Panc1 (cell line): Measurements from ENCODE around the gene ACAT2. TPM values are rescaled to one million over a fixed set of nuclear protein-coding genes. Genes with fewer than 3 reads are reported as not detected.
"Not testable (repeated sequence)": the region's sequence is repeated elsewhere in the genome, so short reads cannot be mapped to it uniquely, and the experiment has no call there.

Source experiments
- ATAC-seq: fragments of 200-7000 bp; cut with Tn5 transposase; 2 replicates; pipeline ENCODE4 v1.9.1; 2020; ENCODE audit warnings: mild to moderate bottlenecking, moderate library complexity
- BruUV-seq: library from RNA; stranded (reverse); fragments of 400-500 nt; replicated peaks from 2 replicates; lab custom pipeline; 2021; lab: Mats Ljungman, UMichigan
- CTCF ChIA-PET: fragments of 300-600 bp; sonication (Branson Sonifier 250); formaldehyde crosslinking; loops from one replicate; lab custom pipeline; 2022; ENCODE audit warnings: antibody characterized with exemption; lab: Charles Lee
- POLR2A ChIA-PET: fragments of 300-600 bp; sonication (Branson Sonifier 250); formaldehyde crosslinking; loops from one replicate; lab custom pipeline; 2022; ENCODE audit warnings: antibody characterized with exemption; lab: Charles Lee
- DNase-seq: peaks from one replicate; pipeline ENCODE4 v3.0.0-alpha.2; 2010; ENCODE audit warnings: low read depth, low spot score
- H3K27ac ChIP-seq: 2 replicates; pipeline ENCODE4 v1.5.1; 2011; ENCODE audit warnings: mild to moderate bottlenecking, low read length, inconsistent platforms
- H3K27me3 ChIP-seq: fragments of 200-500 bp; sonication (Bioruptor generic); 2 replicates; pipeline ENCODE4 v1.6.0; 2014; ENCODE audit warnings: low read length, inconsistent platforms; ENCODE audit not compliant: control insufficient read depth, insufficient read depth
- H3K36me3 ChIP-seq: fragments of 200-500 bp; sonication (Bioruptor generic); 2 replicates; pipeline ENCODE4 v1.5.1; 2014; ENCODE audit warnings: inconsistent platforms, mild to moderate bottlenecking, low read length, moderate library complexity; ENCODE audit not compliant: control insufficient read depth, insufficient read depth
- H3K4me1 ChIP-seq: 2 replicates; pipeline ENCODE4 v1.5.1; 2011; ENCODE audit warnings: inconsistent platforms, mild to moderate bottlenecking, low read length, moderate library complexity; ENCODE audit not compliant: control insufficient read depth, insufficient read depth
- H3K4me3 ChIP-seq, 2 experiments: 2 replicates each; pipeline ENCODE4 v1.5.1; 2011 to 2012; ENCODE audit warnings: low read depth in 2 of 2, low read length in 2 of 2, mild to moderate bottlenecking in 2 of 2, inconsistent platforms in 1 of 2, moderate library complexity in 1 of 2
- H3K9me3 ChIP-seq: fragments of 200-500 bp; sonication (Bioruptor generic); 2 replicates; pipeline ENCODE4 v1.5.1; 2014; ENCODE audit warnings: low read depth, mild to moderate bottlenecking, inconsistent platforms, low read length, moderate library complexity; ENCODE audit not compliant: control insufficient read depth, insufficient read depth
- CTCF ChIP-seq: fragments of 450-650 bp; IDR thresholded peaks from 2 replicates; pipeline ENCODE4 v1.5.1; 2017; ENCODE audit warnings: mild to moderate bottlenecking
- POLR2AphosphoS5 ChIP-seq: IDR thresholded peaks from 2 replicates; pipeline ENCODE4 v1.6.1; 2012; ENCODE audit warnings: mild to moderate bottlenecking, low read depth, low read length, moderate library complexity
- SIN3A ChIP-seq: IDR thresholded peaks from 2 replicates; pipeline ENCODE4 v1.6.1; 2012; ENCODE audit warnings: low read depth, mild to moderate bottlenecking, low read length, moderate library complexity, borderline replicate concordance; ENCODE audit not compliant: insufficient read depth
- TCF7L2 ChIP-seq: IDR thresholded peaks from 2 replicates; pipeline ENCODE4 v1.6.1; 2011; ENCODE audit warnings: mild to moderate bottlenecking, low read depth, low read length, inconsistent platforms
- in situ Hi-C: cut with HindIII; loops from 2 replicates; pipeline ENCODE4 v1.10.0; 2016; ENCODE audit warnings: low sequenced_read_pairs, low pct_unique_long_range_greater_than_20kb
- intact Hi-C: fragments of 100-400 bp; cut with micrococcal nuclease; formaldehyde crosslinking; loops from one replicate; pipeline ENCODE4 v1.10.0; 2022; ENCODE audit not compliant: unreplicated experiment
- total RNA-seq: library from RNA; stranded (reverse); gene quantifications from one replicate; pipeline ENCODE4 v1.2.1, GENCODE V29; 2021; ENCODE audit not compliant: unreplicated experiment
- TF ChIP-seq, protein P1 (sequence below), 2 experiments: IDR thresholded peaks; 2 replicates each; pipeline ENCODE4 v1.6.1; 2011 to 2012; ENCODE audit warnings: low read depth in 2 of 2, control low read depth in 1 of 2, low read length in 1 of 2, mild to moderate bottlenecking in 1 of 2, moderate library complexity in 1 of 2; ENCODE audit not compliant: insufficient read depth in 1 of 2

The ACAT2 gene
- total RNA-seq, 1 experiment from 2014 or later: 112 TPM

DNA sequence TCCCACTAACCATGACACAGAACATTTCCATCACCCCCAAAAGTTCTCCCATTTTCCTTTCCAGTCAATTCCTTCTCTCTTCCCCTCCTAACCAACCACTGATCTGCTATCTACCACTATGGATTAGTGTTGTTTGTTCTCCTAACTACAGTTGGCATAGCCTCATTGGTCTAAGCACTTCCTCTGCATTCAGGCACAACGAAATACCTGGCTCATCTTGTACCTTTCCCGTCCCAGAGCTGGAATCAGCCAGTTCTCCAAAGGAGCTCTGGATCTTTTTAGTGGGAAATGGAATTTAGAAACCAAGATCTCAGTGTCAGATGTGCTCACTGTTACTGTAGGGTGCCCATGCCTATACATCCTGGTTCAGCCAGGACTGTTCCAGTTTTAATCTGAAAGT is 38.6 kb upstream of the ACAT2 start:
- ChIA-PET POLR2A (no interaction called here), CTCF (no interaction called here)
- TF ChIP-seq POLR2AphosphoS5: no peak
- no peak for TF ChIP-seq CTCF
- TF ChIP-seq SIN3A: no peak
- TF ChIP-seq, protein P1, sequence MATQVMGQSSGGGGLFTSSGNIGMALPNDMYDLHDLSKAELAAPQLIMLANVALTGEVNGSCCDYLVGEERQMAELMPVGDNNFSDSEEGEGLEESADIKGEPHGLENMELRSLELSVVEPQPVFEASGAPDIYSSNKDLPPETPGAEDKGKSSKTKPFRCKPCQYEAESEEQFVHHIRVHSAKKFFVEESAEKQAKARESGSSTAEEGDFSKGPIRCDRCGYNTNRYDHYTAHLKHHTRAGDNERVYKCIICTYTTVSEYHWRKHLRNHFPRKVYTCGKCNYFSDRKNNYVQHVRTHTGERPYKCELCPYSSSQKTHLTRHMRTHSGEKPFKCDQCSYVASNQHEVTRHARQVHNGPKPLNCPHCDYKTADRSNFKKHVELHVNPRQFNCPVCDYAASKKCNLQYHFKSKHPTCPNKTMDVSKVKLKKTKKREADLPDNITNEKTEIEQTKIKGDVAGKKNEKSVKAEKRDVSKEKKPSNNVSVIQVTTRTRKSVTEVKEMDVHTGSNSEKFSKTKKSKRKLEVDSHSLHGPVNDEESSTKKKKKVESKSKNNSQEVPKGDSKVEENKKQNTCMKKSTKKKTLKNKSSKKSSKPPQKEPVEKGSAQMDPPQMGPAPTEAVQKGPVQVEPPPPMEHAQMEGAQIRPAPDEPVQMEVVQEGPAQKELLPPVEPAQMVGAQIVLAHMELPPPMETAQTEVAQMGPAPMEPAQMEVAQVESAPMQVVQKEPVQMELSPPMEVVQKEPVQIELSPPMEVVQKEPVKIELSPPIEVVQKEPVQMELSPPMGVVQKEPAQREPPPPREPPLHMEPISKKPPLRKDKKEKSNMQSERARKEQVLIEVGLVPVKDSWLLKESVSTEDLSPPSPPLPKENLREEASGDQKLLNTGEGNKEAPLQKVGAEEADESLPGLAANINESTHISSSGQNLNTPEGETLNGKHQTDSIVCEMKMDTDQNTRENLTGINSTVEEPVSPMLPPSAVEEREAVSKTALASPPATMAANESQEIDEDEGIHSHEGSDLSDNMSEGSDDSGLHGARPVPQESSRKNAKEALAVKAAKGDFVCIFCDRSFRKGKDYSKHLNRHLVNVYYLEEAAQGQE (IDR thresholded peaks at IDR 0.05; ENCODE audit: insufficient read depth in 1 of 2, low read depth in 2 of 2, low read length in 1 of 2): no peak
- TF ChIP-seq TCF7L2: no peak
- ATAC-seq (no peak), DNase-seq (no peak)
- Histone ChIP-seq H3K36me3 (peaks cover 9% of the 10 kb centered on the region; the same call in 1 of the 2 replicates), H3K4me1 (peaks cover 9% of the 10 kb centered on the region; the same call in 1 of the 2 replicates), H3K27ac (no peak overlapping the region), H3K4me3 (no peak overlapping the region), H3K27me3 (no peaks in the 10 kb centered on the region), H3K9me3 (no peaks in the 10 kb centered on the region)
- no TSS peak for BruUV-seq
- intact Hi-C loops: no loop called here
- in situ Hi-C loops: no loop called here

- H3K27ac ChIP-seq: no peak overlapping the region
- DNase-seq (no peak), ATAC-seq (no peak)
- ChIA-PET POLR2A (no interaction called here), CTCF (no interaction called here)
- in situ Hi-C loops (no loop called here), intact Hi-C loops (loop anchor here (5.0 kb wide), 1 partner anchor 32 kb away; the partner anchor contains the start of gene SOD2)
- TF ChIP-seq SIN3A (no peak), CTCF (no peak), TCF7L2 (no peak), POLR2AphosphoS5 (no peak)
- TF ChIP-seq, protein P1 (IDR thresholded peaks at IDR 0.05; ENCODE audit: insufficient read depth in 1 of 2, low read depth in 2 of 2, low read length in 1 of 2): no peak
- H3K9me3 ChIP-seq: no peaks in the 10 kb centered on the region
- no TSS peak for BruUV-seq
- H3K27me3 ChIP-seq: no peaks in the 10 kb centered on the region
- peaks cover 16% of the 10 kb centered on the region for H3K4me1 ChIP-seq
- peaks cover 15% of the 10 kb centered on the region for H3K36me3 ChIP-seq
- no peak overlapping the region for H3K4me3 ChIP-seq
Measured at GRCh38 chr6:159724778-159725177, 37.1 kb upstream of the ACAT2 start.

DNA sequence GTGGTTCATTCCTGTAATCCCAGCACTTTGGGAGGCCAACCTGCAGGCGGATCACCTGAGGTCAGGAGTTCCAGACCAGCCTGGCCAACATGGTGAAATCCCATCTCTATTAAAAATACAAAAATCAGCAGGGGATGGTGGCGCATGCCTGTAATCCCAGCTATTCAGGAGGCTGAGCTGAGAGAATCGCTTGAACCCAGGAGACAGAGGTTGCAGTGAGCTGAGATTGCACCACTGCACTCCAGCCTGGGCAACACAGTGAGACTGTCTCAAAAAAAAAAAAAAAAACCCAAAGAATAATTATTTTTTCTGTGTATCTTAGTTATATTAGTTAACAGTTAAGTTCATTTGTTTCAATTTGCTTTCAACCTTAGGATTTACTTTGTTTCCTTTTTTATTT is 36.6 kb upstream of the ACAT2 start:
- H3K9me3 ChIP-seq, BruUV-seq, in situ Hi-C loops, H3K27me3 ChIP-seq, ATAC-seq, H3K4me3 ChIP-seq, H3K27ac ChIP-seq, CTCF ChIA-PET, DNase-seq, POLR2A ChIA-PET: not testable (repeated sequence)
- peaks cover 16% of the 10 kb centered on the region for H3K36me3 ChIP-seq
- intact Hi-C loops: loop anchor here (5.0 kb wide), 1 partner anchor 33 kb away; the partner anchor contains the start of gene SOD2
- H3K4me1 ChIP-seq: peaks cover 20% of the 10 kb centered on the region
